ENCODE measurements around the gene CCDC9B.
A peak's percentile ranks its signal among the peaks of the same experiment; 100 is the strongest.

The CCDC9B gene

DNA sequence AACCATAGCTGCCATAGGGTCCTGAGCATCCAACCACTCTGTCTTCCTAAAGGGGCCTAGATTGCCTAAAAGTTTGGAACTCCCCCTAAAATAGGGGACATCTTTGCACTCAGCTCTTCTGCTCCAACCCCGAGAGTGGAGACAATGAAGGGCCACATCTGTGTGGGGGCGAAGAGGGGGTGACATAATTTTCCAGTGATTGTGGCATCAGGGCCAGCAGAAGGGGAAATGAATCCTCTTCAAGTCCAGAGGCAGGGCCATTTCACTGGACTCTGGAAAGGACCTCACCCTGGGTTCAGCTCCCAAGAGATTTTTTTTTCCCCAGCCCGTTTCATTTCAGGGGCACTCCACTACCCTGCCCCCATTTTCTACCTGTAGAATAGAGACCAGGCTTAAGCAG is 53.2 kb downstream of the CCDC9B start (continued):
- TF ChIP-seq RARB (CRISPR knock-in tag; IDR thresholded peaks at IDR 0.05), result no peak
- TF ChIP-seq CSDC2 (CRISPR knock-in tag; IDR thresholded peaks at IDR 0.05), result no peak
- TF ChIP-seq BACH2 (CRISPR knock-in tag; IDR thresholded peaks at IDR 0.05; ENCODE audit: borderline replicate concordance), result no peak
- TF ChIP-seq ISL1 (CRISPR knock-in tag; IDR thresholded peaks at IDR 0.05), result no peak
- no peak for TF ChIP-seq ZNF565 (CRISPR knock-in tag; conservative IDR thresholded peaks at IDR 0.05; ENCODE audit: low read depth)

DNA sequence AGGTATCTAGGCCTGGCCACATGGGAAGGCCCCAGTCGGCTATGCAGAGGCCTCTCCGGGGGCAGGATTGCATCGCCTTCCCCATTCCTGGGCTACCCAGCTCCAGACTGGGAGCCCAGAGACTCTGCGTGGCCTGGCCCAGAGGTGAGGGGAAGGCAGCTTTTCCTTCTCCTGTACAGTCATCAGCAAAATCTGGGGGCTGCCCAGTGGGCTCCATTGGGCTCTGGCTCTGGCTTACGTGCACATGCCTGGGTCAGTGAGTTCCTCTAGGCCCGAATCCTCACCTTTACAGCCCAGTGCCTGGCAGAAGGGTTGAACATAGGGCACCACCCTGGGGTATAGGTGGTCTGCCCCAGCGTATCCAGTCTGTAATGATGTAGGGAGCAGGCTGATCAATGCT is 53.9 kb downstream of the CCDC9B start:
- TF ChIP-seq TOX (CRISPR knock-in tag; IDR thresholded peaks at IDR 0.05; ENCODE audit: borderline replicate concordance) (no peak), OSR1 (CRISPR knock-in tag; IDR thresholded peaks at IDR 0.05) (no peak), CSDC2 (CRISPR knock-in tag; IDR thresholded peaks at IDR 0.05) (no peak), ZNF70 (CRISPR knock-in tag; IDR thresholded peaks at IDR 0.05) (no peak), BACH2 (CRISPR knock-in tag; IDR thresholded peaks at IDR 0.05; ENCODE audit: borderline replicate concordance) (no peak), ARNTL (CRISPR knock-in tag; IDR thresholded peaks at IDR 0.05; ENCODE audit: borderline replicate concordance, low read depth) (no peak), ZNF8 (CRISPR knock-in tag; IDR thresholded peaks at IDR 0.05) (no peak), RARB (CRISPR knock-in tag; IDR thresholded peaks at IDR 0.05) (no peak), ZFP30 (CRISPR knock-in tag; IDR thresholded peaks at IDR 0.05) (no peak), PPARA (CRISPR knock-in tag; IDR thresholded peaks at IDR 0.05; ENCODE audit: borderline replicate concordance) (no peak), ZFP3 (CRISPR knock-in tag; IDR thresholded peaks at IDR 0.05) (no peak)
- TF ChIP-seq, protein P1, sequence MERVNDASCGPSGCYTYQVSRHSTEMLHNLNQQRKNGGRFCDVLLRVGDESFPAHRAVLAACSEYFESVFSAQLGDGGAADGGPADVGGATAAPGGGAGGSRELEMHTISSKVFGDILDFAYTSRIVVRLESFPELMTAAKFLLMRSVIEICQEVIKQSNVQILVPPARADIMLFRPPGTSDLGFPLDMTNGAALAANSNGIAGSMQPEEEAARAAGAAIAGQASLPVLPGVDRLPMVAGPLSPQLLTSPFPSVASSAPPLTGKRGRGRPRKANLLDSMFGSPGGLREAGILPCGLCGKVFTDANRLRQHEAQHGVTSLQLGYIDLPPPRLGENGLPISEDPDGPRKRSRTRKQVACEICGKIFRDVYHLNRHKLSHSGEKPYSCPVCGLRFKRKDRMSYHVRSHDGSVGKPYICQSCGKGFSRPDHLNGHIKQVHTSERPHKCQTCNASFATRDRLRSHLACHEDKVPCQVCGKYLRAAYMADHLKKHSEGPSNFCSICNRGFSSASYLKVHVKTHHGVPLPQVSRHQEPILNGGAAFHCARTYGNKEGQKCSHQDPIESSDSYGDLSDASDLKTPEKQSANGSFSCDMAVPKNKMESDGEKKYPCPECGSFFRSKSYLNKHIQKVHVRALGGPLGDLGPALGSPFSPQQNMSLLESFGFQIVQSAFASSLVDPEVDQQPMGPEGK (CRISPR knock-in tag; IDR thresholded peaks at IDR 0.05; ENCODE audit: borderline replicate concordance), result no peak
- TF ChIP-seq, protein P2, sequence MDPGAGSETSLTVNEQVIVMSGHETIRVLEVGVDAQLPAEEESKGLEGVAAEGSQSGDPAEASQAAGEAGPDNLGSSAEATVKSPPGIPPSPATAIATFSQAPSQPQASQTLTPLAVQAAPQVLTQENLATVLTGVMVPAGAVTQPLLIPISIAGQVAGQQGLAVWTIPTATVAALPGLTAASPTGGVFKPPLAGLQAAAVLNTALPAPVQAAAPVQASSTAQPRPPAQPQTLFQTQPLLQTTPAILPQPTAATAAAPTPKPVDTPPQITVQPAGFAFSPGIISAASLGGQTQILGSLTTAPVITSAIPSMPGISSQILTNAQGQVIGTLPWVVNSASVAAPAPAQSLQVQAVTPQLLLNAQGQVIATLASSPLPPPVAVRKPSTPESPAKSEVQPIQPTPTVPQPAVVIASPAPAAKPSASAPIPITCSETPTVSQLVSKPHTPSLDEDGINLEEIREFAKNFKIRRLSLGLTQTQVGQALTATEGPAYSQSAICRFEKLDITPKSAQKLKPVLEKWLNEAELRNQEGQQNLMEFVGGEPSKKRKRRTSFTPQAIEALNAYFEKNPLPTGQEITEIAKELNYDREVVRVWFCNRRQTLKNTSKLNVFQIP (CRISPR knock-in tag; IDR thresholded peaks at IDR 0.05; ENCODE audit: borderline replicate concordance, low read depth), result no peak
- TF ChIP-seq, protein P3, sequence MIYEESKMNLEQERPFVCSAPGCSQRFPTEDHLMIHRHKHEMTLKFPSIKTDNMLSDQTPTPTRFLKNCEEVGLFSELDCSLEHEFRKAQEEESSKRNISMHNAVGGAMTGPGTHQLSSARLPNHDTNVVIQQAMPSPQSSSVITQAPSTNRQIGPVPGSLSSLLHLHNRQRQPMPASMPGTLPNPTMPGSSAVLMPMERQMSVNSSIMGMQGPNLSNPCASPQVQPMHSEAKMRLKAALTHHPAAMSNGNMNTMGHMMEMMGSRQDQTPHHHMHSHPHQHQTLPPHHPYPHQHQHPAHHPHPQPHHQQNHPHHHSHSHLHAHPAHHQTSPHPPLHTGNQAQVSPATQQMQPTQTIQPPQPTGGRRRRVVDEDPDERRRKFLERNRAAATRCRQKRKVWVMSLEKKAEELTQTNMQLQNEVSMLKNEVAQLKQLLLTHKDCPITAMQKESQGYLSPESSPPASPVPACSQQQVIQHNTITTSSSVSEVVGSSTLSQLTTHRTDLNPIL (CRISPR knock-in tag; IDR thresholded peaks at IDR 0.05; ENCODE audit: low read depth), result no peak
- ATAC-seq, result no peak

DNA sequence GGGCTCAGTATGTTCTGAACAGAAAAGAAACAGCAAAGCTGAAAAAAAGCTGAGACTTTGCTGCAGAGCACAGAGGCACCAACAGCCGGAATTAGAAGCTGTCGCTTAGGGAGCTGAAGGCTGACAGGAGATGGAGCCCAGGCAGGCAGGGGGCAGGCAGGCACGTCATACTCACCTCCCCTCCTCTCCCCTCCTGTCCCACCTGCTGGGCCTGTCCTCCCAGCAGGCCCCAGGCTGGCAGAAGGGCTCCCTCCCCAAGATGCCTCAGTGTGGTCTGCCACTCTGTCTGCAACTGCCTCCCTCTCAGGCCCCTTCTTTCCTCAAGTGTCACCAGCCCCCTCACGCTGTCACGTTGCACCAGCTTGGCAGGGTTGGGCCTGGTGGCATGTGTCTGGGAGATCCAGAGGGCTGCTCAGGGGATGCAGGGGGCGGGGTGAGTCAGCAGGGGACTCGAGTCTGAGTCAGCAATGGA is 54.6 kb downstream of the CCDC9B start:
- no peak for ATAC-seq
- TF ChIP-seq CSDC2 (CRISPR knock-in tag; IDR thresholded peaks at IDR 0.05) (no peak), ZNF70 (CRISPR knock-in tag; IDR thresholded peaks at IDR 0.05) (no peak), TOX (CRISPR knock-in tag; IDR thresholded peaks at IDR 0.05; ENCODE audit: borderline replicate concordance) (no peak), ZNF565 (CRISPR knock-in tag; conservative IDR thresholded peaks at IDR 0.05; ENCODE audit: low read depth) (no peak), ARNTL (CRISPR knock-in tag; IDR thresholded peaks at IDR 0.05; ENCODE audit: borderline replicate concordance, low read depth) (no peak), GLIS3 (CRISPR knock-in tag; IDR thresholded peaks at IDR 0.05) (no peak)
- TF ChIP-seq, protein P4, sequence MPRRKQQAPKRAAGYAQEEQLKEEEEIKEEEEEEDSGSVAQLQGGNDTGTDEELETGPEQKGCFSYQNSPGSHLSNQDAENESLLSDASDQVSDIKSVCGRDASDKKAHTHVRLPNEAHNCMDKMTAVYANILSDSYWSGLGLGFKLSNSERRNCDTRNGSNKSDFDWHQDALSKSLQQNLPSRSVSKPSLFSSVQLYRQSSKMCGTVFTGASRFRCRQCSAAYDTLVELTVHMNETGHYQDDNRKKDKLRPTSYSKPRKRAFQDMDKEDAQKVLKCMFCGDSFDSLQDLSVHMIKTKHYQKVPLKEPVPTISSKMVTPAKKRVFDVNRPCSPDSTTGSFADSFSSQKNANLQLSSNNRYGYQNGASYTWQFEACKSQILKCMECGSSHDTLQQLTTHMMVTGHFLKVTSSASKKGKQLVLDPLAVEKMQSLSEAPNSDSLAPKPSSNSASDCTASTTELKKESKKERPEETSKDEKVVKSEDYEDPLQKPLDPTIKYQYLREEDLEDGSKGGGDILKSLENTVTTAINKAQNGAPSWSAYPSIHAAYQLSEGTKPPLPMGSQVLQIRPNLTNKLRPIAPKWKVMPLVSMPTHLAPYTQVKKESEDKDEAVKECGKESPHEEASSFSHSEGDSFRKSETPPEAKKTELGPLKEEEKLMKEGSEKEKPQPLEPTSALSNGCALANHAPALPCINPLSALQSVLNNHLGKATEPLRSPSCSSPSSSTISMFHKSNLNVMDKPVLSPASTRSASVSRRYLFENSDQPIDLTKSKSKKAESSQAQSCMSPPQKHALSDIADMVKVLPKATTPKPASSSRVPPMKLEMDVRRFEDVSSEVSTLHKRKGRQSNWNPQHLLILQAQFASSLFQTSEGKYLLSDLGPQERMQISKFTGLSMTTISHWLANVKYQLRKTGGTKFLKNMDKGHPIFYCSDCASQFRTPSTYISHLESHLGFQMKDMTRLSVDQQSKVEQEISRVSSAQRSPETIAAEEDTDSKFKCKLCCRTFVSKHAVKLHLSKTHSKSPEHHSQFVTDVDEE (CRISPR knock-in tag; IDR thresholded peaks at IDR 0.05), result no peak
- TF ChIP-seq, protein P2 (CRISPR knock-in tag; IDR thresholded peaks at IDR 0.05; ENCODE audit: borderline replicate concordance, low read depth), result no peak

DNA sequence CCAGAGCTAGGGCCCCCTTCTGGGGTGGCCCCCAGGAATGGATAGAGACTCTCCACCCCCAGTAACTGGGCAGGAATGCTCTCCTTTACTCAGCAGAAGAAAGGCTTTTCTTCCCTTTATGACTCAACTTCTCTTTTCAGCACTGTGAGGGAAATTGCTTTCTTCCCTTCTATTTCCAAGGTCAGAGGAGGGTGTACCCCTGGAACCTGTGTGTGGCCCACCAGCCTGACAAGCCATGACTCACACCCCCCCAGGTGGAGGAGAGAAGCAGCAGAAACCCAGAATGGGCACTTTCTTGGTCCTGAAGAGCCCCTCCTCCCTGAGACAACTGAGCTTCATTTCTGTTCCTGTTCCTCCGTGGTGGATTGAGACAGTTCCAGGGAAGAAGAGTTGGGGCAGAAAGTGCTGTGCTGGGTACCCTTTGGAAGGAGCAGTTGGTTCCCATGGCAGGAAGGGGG is 55.2 kb downstream of the CCDC9B start:
- peak; percentile 22 for ATAC-seq
- TF ChIP-seq TCF4 (CRISPR knock-in tag; IDR thresholded peaks at IDR 0.05; ENCODE audit: borderline replicate concordance), result no peak
- TF ChIP-seq TOX (CRISPR knock-in tag; IDR thresholded peaks at IDR 0.05; ENCODE audit: borderline replicate concordance), result no peak
- TF ChIP-seq CSDC2 (CRISPR knock-in tag; IDR thresholded peaks at IDR 0.05), result no peak
- TF ChIP-seq GLIS3 (CRISPR knock-in tag; IDR thresholded peaks at IDR 0.05), result no peak
- no peak for TF ChIP-seq ARNTL (CRISPR knock-in tag; IDR thresholded peaks at IDR 0.05; ENCODE audit: borderline replicate concordance, low read depth)
- TF ChIP-seq, protein P5, sequence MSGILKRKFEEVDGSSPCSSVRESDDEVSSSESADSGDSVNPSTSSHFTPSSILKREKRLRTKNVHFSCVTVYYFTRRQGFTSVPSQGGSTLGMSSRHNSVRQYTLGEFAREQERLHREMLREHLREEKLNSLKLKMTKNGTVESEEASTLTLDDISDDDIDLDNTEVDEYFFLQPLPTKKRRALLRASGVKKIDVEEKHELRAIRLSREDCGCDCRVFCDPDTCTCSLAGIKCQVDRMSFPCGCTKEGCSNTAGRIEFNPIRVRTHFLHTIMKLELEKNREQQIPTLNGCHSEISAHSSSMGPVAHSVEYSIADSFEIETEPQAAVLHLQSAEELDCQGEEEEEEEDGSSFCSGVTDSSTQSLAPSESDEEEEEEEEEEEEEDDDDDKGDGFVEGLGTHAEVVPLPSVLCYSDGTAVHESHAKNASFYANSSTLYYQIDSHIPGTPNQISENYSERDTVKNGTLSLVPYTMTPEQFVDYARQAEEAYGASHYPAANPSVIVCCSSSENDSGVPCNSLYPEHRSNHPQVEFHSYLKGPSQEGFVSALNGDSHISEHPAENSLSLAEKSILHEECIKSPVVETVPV (CRISPR knock-in tag; IDR thresholded peaks at IDR 0.05), result no peak
- no peak for TF ChIP-seq RARB (CRISPR knock-in tag; IDR thresholded peaks at IDR 0.05)
- TF ChIP-seq, protein P4 (CRISPR knock-in tag; IDR thresholded peaks at IDR 0.05), result no peak

All from SK-N-SH treated with all-trans-retinoic acid at 6 μM for 48 hours (cell line).